Activated T-cell treated with anti-CD3 and anti-CD28 coated beads, Interleukin-2, amount 50 U/mL, for 48 hours (primary cell): Measurements from ENCODE around the gene ARHGEF17.
"Not testable (repeated sequence)": the region's sequence is repeated elsewhere in the genome, so short reads cannot be mapped to it uniquely, and the experiment has no call there.

Experiments
- DNase-seq, 2 experiments: peaks; one replicate each; pipeline ENCODE4 v3.0.0-alpha.2; 2020

The ARHGEF17 gene, protein sequence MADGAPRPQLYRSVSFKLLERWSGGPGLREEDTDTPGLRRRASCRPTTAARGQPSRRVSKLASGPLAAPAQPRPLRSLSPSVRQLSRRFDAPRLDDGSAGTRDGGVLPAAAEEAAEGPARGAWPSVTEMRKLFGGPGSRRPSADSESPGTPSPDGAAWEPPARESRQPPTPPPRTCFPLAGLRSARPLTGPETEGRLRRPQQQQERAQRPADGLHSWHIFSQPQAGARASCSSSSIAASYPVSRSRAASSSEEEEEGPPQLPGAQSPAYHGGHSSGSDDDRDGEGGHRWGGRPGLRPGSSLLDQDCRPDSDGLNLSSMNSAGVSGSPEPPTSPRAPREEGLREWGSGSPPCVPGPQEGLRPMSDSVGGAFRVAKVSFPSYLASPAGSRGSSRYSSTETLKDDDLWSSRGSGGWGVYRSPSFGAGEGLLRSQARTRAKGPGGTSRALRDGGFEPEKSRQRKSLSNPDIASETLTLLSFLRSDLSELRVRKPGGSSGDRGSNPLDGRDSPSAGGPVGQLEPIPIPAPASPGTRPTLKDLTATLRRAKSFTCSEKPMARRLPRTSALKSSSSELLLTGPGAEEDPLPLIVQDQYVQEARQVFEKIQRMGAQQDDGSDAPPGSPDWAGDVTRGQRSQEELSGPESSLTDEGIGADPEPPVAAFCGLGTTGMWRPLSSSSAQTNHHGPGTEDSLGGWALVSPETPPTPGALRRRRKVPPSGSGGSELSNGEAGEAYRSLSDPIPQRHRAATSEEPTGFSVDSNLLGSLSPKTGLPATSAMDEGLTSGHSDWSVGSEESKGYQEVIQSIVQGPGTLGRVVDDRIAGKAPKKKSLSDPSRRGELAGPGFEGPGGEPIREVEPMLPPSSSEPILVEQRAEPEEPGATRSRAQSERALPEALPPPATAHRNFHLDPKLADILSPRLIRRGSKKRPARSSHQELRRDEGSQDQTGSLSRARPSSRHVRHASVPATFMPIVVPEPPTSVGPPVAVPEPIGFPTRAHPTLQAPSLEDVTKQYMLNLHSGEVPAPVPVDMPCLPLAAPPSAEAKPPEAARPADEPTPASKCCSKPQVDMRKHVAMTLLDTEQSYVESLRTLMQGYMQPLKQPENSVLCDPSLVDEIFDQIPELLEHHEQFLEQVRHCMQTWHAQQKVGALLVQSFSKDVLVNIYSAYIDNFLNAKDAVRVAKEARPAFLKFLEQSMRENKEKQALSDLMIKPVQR (N-terminal part only)

DNA sequence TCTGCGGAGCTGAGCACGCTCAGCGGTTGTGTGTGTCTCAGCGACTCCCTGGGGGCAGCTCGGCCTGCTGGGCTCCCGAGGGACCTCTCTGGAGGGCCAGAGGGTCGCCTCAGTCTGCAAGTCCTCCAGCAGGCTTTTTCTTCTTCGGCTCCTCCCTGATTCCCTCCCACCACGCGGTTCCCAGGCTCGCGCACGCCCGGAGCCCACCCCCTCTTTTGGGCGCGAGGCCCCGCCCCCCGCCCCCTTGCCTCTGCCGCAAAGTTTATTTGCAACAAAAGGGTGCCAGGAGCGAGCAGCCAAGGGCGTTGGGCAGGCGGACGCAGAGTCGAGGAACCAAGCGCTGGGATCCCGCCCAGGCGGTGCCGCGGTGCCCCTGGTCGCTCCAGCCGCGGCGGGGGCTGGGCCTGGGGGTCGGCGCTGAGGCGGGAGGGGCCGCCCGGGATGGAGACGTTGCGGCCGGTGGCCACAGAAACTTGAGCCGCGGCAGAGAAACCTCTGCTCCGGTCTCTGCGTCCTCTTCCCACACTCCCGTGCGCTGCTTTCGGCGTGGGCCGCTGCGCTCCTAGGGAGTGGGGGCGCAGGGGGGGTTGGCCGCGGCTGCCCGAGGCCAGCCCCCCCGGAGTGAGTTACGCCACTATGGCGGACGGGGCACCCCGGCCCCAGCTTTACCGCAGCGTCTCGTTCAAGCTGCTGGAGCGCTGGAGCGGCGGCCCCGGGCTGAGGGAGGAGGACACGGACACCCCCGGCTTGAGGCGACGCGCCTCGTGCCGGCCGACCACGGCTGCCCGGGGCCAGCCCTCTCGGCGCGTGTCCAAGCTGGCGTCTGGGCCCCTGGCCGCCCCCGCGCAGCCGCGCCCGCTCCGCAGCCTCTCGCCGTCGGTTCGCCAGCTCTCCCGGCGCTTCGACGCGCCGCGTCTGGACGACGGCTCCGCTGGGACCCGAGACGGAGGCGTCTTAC lies at the start of gene ARHGEF17:
Gene ARHGEF17 (plus strand): TSS at position 274 of the 958 bp plus-strand sequence. CDS start 363 bp downstream, at position 637.
- no peak for DNase-seq

DNA sequence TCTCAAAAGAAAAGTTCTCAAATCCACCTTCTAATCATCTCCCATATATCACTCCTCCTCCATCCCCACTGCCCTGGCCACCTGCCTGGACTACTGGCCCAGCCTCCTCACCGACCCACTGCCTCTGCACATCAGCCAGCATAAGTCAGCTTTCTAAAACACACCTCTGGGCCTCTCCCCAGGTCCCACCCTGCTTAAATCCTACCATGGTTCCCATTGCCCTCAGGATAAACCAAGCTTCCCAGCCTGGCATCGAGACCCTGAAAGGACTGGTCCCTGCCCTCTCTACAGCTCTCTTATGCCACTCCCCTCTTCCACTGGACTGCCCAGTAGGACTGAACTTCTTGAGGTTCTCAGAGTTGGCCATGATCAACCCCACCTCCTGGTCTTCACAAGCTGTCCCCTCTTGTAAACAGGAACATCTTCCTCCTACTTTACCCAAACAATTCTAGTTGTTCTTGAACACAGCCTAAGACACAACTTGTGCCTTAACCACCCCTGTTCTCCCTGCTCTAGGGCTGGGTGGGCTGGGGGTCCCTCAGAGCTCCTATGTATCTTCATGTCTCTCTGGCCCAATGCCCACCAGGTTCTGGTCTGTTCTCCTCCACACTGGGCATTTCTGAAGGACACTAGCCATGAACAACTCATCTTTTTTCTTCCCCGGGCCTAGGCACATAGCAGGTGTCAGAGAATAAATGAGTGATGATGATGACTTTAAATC lies 48.5 kb upstream of the ARHGEF17 start:
- DNase-seq = no peak

DNA sequence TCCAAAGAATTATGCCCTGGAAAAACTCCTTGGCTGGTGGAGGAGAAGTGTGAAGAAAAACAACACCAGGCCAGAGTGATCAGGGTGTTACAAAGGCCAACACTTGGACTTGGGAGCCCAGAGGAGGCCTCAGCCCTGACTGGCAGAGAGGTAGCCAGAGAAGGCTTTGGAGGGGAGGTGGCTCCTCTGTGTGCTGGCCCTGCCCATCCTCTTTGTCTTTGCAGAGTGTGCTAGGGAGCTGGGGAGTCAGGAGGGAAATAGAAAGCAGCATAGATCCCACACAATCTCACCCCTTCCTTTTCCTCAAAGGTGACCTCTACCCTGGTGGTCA lies 48.0 kb upstream of the ARHGEF17 start:
- DNase-seq = no peak

DNA sequence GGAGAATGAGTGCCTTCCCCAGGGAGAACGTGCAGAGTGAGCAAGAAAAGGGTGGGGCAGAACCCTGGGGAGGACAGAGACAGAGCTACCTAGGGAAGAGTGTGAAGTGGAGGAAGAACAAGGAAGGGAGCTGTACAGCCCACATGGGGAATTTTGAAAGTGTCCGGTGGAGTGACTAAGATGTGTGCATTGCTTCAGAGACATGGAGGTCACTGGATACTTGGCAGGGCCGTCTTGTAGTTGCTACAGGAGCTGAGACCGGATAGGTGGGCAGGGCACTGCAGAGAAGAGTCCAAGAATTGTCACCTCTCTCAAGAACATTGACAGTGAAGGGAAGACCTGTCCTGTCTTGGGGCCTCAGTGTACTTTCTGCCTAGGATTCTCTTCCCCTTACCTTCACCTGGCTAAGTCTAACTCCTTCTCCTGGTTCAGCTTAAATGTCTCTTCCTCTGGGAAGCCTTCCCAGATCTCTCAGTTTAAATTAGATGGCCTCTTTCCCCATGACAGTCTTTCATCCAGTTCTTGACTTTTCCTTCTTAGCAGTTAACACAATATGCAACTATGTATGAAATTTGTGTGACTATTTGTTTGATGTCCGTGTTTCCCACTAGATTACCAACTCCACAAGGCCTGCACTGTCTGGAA lies 45.1 kb upstream of the ARHGEF17 start:
- no peak for DNase-seq

DNA sequence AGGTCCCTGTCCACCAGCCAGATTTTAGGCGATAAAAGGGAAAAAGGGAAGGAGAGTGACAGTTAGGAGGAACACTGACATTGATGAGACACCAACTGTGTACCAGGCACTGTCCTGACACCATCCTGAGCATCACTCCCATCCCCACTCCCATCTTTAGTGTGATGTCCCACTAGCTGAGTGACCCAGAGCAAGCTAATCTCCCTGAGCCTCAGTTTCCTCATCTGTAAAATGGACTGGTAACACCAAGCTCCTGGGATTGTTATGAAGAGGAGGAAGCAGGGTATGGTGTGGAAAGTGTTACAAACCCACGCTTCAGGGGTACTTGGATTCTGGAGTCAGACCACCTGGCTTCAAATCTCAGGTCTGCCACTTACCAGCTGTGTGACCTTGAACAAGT lies 44.4 kb upstream of the ARHGEF17 start:
- no peak for DNase-seq

DNA sequence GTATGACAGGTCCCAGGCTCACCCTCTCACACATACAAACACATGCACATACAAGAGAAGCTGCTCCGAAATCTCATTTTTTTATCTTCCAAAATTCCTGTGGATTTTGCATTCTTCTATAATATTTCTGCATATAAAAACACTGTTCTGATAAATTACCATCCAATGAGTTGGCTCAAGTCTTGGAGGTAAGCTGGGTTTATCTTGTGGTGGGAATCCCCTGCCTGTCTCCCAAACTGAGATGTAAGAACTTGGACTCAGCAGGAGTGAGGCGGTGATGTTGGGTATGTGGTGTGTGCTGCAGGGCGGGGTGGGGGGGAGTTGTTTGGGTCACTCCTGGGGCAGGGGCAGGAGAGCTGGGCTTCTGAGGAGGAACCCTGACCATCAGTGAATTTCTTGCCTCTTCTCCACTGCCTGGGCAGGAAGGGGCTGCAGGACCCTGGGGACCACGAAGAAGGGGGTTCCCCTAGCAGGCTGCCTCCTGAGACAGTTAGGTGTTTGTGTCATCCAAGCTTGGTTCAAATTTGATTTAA lies 42.7 kb upstream of the ARHGEF17 start:
- DNase-seq = no peak

DNA sequence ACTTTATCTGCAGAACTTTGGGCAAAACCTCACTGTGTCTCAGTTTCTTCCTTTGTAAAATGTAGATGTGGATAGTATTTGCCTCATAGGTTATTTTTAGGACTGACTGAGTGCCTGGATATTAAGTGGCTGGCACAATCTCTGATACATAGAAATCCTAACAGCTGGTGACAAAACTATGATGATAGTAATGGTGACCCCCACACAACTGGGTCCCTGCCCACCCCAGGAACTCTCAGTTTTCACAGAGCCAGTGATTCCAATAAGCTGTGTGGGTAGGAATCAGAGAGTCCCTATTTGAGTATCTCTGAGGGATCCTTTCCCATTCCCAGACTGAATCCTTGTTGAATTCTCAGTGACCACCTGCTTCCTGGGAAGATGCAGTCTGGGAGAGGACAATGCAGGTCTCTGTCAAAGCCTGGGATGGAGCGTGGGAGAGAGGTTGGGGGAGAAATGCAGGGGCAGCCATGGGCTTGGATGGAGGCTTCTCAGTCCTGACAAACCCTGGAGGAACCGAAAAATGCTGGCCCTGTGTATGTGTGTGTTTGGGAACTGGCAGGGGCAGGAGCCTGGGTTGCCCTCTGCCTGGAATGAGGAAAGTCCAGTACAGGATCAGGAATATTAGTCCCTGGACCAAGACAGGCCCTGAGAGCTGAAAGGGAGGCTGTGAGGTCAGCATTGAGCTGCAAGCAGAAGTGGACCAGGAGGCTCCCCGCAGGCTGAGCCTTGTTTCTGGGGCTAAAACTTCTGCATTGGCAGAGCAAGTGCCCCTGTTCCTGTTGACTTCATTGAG lies 42.0 kb upstream of the ARHGEF17 start:
- no peak for DNase-seq

DNA sequence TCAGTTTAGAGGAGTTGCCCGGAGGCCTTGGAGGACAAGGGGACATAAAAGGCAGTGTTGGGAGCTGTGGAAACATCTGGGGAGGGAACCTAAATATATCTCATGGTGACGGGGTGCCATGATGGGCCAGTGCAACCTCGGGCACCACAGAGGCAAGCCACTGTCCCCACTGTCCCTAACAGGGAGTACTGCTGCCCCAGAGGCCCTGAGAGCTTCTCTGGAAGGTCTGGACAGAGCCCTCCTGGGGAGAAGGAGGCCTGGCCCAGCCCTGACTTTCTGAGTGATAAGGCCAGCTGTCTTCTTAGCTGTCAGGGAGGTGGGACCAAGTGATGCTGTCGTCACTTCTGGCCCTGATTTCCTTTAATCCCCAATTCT lies 41.4 kb upstream of the ARHGEF17 start:
- DNase-seq = no peak

DNA sequence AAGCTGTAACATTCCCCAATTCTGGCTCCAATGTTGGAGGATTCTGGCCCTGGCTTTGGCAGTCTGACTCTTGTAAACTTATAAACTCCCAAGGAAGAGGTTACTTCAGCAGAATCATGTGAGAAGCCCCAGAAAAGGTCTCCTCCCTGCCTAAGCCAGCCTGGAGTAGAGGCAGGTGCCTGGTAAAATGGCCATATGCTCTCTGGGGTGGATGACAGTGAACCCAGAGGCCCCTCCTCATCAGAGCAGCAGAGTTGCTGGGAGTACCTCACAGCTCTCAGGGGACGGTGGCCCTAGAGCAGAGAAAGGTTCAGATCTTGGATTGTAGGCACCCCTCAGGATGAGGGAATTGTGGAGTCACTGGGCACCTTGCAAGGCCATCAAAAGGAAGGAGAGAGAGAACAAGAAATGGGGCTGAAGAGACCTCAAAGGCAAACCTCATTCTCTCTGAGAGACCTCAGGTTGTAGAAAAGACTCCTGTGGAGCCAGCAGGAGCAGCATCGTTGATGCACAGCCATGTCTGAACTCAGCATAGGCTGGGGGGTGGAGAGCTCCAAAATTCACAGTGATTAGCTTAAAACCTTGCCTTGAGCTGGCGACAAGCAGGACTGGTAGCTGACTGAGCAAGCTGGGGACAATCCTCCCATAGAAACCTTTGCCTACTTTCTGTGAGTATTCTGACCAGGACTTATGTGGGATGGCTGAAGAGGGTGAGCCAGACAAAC lies 40.8 kb upstream of the ARHGEF17 start:
- peak in 1 of 2 experiments; percentile 6 for DNase-seq

DNA sequence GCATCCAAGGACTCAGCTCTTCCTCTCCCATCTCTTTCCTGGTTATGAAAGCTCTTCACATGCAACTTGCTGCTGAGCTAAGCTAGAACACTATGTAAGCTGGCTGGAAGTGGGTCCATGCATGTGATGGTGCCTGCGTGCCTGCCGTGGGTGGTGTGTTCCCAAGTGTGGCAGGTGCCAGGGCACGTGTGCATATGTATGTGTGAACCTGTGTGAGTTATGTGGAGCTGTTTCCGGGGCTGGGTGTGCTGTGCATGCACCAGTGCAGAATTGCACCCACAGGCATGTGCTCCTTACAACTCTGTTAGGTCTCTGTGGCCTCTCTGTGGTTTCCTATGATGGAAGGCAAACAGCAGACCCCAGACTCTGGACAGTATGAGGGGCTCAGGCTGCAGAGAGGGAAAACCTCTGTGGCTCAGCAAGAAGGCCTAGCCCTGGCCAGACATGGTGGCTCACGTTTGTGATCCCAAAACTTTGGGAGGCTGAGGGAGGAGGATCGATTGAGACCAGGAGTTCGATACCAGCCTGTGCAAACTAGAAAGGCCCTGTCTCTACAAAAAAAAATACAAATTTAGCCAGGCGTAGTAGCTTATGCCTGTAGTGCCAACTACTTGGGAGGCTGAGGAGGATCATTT lies 40.1 kb upstream of the ARHGEF17 start:
- DNase-seq = no peak

DNA sequence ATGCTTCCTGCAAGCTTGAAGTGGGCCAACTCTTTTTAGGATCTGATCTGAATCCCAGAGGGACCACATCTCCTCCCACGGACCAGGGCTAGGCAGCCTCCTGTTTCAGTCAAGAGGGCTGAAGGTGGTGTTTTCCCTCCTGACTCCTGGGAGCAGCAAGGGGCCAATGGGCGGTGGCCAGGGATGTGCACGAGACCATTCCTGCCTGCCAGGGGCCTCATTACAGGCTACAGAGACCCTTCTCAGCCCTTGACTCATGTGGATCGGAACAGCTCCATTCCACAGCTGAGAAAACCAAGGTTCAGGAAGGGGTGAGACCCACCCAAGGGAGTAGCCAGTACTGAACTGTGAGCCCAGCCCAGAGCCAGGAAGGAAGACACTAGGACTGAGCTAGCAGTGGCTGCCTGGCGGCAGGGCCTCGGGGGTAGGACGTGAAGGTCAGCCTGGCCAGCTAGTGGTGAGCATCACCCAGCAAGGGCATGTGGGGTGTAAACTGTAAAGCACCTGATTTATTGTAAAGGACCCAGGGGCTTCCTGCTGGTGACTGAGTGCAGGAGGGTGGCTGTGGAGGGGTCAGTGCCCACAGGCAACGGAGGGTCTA lies 39.3 kb upstream of the ARHGEF17 start:
- peak; percentile 2 to 5 for DNase-seq

DNA sequence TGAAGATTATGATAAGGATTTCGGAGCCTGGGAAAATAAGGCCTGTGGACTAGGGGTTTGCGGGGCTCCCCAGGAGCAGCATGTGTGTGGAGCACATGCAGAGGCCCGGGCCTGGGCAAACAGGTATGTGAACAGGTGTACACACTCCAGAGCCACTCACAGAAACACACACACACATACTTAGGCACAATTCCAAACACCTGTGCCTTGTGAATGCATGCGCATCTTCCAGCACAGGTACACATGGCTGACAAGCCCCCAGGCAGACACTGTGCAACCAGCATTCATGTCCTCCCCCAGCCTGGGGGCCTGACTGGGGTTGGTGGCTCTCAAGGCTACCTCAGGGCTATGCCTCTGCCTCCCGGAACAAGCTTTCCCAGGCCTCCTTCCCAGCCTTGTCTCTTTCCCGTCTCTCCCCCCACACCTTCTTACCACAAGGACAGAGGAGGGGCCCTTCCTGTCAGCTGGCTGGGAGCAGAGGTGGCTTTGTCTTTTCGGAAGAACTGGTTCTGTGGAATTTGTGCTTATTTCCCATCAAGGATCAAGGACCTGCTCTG lies 38.5 kb upstream of the ARHGEF17 start:
- DNase-seq = peak in 1 of 2 experiments; percentile 11

DNA sequence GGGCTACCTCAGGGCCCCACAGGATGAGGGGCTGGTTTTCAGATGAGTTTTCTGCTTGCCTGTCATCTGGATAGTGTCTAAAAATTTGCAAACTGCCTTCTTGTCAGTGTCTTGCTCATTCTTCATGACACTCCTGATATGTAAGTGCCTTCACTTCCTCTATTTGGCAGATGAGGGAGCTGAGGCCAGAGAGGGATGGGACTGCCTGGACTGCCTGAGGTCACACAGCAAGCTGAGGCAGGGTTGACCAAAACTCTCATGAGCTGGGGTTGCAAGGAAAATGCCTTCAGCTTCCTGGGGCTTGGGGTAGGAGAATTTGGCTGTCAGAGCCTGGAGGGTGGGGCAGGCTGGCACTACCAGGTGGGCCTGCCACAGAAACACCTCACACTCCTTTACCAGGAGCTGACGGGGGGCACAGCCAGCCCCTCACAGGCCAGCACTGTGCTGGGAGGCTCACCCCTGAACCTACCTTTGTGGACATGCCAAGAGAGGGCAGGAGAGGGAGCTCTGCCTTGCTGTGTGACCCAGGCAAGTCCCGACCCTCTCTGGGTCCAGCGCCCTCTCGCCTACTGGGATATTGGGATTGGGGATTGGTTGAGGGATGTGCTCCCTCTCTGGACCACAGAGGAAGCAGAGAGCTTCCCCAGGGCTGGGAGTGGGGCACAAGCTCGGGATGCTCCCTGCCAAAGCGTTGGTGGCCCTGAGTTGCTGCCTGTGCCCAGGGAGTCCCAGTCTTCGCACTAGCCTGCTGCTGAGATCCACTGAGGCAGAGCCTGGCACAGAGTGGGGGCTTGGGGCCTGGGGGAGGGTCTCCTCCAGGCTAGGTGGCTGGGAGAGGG lies 37.8 kb upstream of the ARHGEF17 start:
- DNase-seq = peak; percentile 9 to 12

DNA sequence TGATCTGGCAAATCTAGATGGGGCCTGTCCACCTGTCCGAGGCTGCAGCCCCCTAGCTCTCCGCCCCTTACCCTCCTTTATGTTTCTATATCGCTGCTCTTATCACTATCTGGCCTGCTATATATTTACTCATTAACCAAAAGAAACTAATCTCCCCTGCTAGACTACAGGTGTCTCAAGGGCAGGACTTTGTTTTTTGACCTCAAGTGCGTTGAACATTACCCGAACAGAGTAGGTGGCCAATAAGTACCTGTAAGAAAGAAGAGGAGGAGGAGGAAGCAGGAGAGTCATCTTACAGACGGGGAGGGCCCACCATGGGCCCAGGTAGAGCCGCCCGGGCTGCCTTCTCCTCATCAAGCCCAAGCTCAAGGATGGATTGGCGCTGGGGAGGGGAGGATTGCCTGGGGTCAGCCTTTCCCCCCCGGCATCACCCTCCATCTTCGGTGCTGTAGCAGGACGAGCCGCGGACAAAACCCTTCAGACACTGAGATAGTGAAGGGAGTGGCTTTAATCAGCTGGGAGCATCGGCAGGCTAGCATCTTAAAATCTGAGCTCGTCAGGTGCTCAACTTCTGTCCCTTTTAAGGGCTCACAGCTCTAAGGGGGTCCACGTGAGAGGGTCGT lies 37.1 kb upstream of the ARHGEF17 start:
- DNase-seq = peak in 1 of 2 experiments; percentile 4

DNA sequence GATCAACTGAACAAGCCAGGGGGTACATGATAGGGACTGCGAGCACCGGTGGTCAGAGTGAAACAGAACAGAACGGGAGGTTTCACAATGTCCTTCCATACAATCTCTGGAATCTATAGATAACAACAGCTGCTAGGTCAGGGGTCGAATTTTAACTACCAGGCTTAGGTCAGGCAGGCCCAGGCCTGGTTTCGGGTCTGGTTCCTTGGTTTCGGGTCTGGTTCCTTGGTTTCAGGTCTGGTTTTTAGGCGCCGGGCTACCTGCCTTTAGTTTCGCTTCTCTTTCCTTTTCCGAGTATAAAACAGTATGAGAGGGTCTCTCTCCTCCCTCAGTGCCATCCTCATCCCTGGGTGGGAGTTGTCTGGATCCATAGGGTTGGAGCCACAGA lies 36.6 kb upstream of the ARHGEF17 start:
- not testable (repeated sequence) for DNase-seq

DNA sequence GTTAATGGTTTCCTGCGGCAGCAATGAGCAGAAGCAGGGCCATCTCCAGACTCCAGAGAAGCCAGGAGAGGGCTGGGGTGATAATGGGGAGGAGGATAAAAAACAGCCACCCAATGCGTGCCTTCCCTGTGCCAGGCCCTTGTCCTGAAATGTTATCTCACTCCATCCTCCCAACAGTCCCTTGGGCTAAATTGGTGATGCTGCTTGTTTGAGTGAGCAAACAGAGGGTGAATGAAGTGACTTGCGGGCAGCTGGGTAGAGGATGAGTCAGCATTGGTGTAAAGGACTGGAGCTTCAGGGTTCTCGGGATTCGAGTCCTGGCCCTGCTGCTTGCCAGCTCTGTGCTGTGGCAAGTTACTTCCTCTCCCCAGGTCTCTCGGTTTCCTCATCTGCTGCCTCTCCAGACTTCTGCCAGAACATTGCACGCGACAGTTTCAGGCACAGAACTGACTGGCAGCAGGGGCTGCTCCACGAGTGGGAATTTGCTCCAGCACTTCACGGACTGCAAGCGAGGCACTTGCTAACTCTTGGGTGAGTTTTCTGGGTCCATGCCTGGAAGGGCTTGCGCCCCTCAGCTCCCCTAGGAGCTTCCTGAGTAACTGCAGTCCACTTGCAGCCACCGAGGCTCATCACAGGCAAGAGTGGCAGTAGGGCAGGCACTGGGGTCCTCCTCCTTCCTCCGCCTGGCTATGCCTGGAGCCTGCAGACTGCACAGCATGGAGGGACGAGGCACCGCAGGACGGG lies 36.0 kb upstream of the ARHGEF17 start, which contains the start of gene P2RY6:
Gene P2RY6 (plus strand): TSS at position 403 of the 744 bp plus-strand sequence. CDS start 24,181 bp downstream, outside the sequence.
- DNase-seq = no peak
